ENCODE results near the gene NGB.

Gene NGB

DNA sequence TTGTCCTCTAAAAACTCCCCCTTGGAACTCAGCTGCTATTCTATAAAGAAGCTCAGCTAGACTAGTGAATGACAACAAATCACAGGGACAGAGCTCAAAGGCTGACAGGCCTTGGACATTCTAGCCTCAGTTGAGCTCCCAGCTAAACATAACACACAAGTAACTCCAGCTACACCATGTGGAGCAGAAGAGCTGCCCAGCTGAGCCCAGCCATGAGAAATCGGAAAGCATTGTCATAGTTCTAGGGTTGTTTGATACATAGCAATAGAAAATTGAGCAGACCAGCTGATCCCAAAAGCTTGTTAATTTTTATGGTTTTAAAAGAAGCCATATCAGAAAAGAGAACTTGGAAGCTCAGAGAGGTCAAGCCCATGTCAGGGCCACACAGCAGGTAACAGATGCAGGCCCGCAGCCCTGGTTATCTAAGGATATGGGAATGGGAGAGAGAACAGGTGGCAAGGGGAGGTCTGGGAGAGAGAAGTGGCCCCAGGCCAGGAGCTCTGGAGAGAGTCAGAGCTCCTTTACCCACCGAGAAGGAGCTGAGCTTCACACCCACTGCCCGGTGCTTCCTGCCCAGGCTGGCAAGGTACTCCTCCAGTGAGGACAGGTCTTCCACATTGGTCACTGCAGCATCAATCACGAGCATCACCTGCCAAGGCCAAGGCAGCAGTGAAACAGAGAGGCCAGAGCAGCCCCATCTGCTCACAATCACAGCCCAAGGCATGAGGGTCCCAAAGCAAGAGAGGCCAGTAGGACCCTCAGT, 2.9 kb downstream of the NGB start:
- in situ Hi-C loops (cut with MboI; ENCODE audit: low sequenced_read_pairs): no loop called here

GRCh38 chr14:77266336-77266735, 4.7 kb downstream of the NGB start:
- in situ Hi-C loops (cut with MboI; ENCODE audit: low sequenced_read_pairs): no loop called here

- in situ Hi-C loops (cut with MboI; ENCODE audit: low sequenced_read_pairs): no loop called here
These were observed 5.3 kb downstream of the NGB start for GRCh38 chr14:77265561-77266335.

GRCh38 chr14:77265187-77265515, 5.9 kb downstream of the NGB start:
- in situ Hi-C loops (cut with MboI; ENCODE audit: low sequenced_read_pairs): no loop called here

DNA sequence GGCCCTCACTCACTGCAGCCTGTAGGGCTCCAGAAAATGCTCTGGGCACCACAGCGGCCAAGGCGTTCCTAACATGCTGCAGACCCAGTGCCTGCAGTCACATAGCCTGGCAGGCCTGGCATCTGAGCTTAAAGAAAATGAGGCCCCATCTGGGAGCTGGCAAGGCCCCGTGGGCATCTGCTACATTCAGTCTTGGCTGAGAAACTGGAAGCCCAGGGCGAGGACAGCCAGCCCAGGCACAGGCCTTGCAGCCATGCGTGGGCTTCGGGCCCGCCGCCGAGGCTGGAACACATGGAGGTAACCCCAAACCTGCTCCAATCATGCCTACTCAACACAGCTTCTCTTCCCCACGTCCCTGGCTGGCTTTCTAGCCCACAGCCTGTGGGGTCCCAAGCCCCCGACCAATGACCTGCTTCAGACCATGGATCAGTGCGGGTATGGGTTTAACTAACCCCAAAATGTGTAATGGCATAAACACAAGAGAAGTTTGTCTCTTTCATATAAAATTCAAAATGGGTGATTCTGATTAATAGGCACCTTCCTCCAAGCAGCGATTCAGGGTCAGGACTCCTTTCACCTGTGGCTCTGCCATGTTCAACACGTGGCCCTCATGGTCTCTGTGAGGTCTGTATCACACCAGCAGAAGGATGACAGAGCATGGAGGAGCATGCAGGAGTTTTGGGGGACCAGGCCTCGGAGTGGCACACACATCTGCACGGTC, 6.4 kb downstream of the NGB start:
- in situ Hi-C loops (cut with MboI; ENCODE audit: low sequenced_read_pairs): no loop called here

- in situ Hi-C loops (cut with MboI; ENCODE audit: low sequenced_read_pairs): no loop called here
These were observed 10.4 kb downstream of the NGB start for GRCh38 chr14:77260631-77261030.

DNA sequence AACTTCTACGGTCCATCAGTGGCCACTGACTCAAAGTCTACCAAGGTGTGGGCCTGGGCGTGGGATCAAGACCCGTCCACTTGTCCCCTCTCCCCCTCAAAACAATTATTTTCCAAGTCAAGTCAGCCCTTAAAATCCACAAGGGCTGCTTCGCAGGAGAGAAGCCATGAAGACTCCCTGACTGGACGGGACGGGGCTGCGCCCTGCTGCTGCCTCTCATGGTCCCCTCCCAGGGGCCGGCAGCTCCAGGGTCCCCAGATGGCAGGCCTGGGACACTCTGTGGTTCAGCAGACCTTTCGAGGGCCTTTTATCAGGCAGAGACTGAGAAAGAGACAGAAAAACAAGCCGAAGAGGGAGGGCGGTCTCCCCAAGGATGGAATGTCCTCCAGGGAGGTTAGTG, 10.8 kb downstream of the NGB start:
- in situ Hi-C loops (cut with MboI; ENCODE audit: low sequenced_read_pairs): no loop called here

DNA sequence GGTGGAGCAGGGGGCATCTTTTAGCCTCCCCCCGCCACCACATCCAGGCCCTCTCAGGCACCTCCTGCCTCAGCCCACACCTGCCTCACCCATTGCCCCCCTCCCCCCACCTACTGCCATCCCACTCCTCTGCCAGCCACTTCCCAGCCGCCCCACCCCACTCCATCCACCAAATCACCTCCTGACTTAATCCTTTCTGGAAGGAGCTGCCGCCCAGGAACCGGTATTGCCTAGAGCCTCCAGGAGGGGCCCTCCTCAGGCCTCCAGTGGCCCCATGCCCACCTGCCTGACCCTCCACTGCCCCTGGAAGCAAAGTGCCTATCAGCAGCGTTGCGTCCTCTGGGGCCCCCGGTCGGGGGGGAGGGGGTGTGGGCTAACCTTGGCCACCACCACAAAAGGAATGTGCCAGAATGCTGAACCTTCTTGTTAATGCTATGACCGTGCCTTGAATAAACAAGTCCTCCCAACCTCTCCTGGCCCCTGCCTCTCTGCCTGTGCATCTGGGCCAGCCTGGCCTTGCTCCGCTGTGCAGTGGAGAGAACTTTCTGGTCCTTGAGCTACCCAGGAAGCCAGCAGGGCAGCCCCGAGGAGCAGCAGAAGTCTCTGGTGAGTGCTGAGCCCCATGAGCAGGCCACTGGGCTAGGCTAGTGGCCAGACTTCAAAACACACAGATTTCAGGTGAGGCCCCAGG, 11.8 kb downstream of the NGB start:
- in situ Hi-C loops (cut with MboI; ENCODE audit: low sequenced_read_pairs): no loop called here

DNA sequence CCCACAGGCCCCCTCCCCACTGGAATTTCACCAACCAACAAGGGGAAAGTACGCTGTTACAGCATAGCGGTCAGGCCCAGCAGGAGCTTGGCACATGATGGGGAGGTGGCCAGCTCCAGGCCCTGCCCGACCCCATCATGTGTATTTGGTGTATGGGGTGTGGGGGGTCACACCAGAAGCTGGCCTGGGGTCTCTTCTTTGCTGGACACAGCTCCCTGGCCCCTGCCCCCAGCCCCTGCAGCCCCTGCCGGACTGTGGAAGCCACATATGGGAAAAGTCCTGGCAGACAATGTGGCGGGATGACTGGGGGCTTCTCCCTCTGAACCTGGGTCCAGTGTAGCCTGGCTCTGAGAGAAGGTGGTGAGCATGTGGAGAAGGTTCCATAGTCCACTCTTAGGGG, 12.4 kb downstream of the NGB start:
- in situ Hi-C loops (cut with MboI; ENCODE audit: low sequenced_read_pairs): no loop called here

DNA sequence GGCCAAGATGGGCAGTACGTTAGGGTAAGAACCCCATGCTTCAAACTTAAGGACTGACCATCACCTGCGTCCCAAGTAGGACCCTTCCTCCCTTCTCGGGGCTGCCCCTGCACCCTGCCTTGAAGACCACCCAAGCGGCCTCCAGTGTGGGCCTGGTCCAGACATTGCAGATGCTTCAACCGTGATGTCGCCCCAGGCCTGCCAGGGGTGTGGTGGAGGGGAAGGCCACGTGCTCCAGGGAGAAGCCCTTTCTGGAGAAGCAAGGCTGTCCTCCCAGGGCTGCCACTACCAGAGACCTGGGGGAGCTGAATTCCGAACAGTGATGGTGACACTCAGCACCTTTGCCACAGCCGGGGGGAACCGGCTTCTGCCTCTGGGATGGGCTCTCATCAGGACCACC, 13.3 kb downstream of the NGB start:
- in situ Hi-C loops (cut with MboI; ENCODE audit: low sequenced_read_pairs): no loop called here

DNA sequence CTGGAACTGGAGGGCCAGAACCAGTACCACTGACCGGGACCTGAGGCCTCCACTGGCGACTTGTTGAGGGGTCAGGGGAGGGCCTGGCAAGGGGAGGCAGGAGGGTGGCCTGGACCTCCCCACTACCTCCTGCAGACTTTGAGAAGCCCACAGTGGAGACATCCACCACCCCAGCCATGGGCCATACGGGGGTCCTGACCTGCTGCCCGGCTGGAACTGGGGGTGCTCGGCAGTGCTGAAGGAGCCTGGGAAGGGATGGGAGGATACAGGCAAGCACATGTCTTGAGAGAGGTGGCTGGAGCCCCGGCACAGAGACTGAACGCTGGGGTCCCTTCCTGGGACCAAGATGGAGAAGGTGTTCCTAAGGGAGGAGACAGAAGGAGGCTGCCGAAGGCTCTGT, 14.3 kb downstream of the NGB start:
- in situ Hi-C loops (cut with MboI; ENCODE audit: low sequenced_read_pairs): no loop called here

GRCh38 chr14:77253333-77254190, 17.4 kb downstream of the NGB start:
- in situ Hi-C loops (cut with MboI; ENCODE audit: low sequenced_read_pairs): no loop called here

- in situ Hi-C loops (cut with MboI; ENCODE audit: low sequenced_read_pairs): no loop called here
These were observed 19.1 kb downstream of the NGB start for GRCh38 chr14:77251870-77252269.

DNA sequence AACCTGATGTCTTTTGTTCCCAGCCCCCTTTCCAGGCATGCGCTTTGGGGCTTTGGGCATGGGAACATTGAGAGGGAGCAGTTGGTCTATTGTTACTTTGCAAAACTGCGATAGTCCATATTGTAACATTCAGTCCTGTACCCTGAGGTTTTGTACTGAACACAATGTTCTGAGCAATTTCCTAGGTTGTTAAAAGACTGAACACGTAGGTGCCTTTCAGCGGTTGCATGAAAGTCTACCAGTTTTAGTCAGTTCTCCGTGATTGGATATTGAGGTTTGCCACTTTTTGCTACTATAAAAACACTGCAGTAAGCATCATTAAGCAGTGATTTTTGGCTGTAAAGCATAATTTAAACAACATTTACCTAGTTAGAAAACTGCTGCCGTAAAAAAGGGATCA, 20.1 kb downstream of the NGB start:
- in situ Hi-C loops (cut with MboI; ENCODE audit: low sequenced_read_pairs): no loop called here

DNA sequence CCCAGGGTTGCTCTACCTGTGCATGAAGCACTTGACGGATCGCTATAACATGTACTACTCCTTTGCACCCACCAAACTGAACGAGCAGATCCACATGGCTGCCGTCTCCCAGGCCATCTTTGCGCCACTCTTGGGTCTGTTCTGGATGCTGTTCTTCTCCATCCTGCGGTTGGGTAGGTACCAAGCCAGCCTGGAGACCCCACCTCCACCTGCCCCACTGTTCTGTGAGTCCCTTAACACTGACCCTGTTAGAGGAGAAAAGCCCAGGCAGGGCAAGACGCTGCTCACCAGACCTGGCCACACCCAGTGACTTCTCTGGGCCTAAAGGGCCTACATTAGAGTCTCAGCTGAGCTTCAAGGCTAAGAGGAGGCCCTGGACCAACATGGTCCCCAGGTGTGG, 21.7 kb downstream of the NGB start:
- in situ Hi-C loops (cut with MboI; ENCODE audit: low sequenced_read_pairs): no loop called here

GRCh38 chr14:77248666-77249065, 22.3 kb downstream of the NGB start:
- in situ Hi-C loops (cut with MboI; ENCODE audit: low sequenced_read_pairs): no loop called here

DNA sequence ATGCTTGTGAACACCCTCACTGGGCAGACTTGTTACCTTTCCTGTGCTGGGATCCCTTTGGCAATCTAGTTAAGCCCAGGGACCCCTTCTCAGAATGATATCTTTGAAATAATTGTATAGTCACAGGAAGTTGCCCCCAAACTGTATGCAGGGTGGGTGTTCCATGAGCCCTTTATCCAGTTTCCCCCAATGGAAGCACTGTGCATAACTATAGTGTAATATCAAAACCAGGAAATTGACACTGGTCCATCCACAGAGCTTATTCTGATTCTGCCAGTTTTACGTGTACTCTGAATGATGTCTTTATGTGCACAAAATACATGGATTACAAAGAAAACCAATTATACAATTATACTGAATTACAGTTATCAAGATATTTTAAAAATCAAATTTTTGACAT, 24.2 kb downstream of the NGB start:
- in situ Hi-C loops (cut with MboI; ENCODE audit: low sequenced_read_pairs): no loop called here

GRCh38 chr14:77245820-77246219, 25.2 kb downstream of the NGB start:
- in situ Hi-C loops (cut with MboI; ENCODE audit: low sequenced_read_pairs): no loop called here

GRCh38 chr14:77243853-77244252, 27.2 kb downstream of the NGB start:
- in situ Hi-C loops (cut with MboI; ENCODE audit: low sequenced_read_pairs): no loop called here

GRCh38 chr14:77242752-77243151, 28.3 kb downstream of the NGB start:
- in situ Hi-C loops (cut with MboI; ENCODE audit: low sequenced_read_pairs): no loop called here
